ENCODE measurements around the gene PTDSS2.

- no peak for TF ChIP-seq CTCF (IDR thresholded peaks at IDR 0.05)
- no peak for TF ChIP-seq POLR2A (IDR thresholded peaks at IDR 0.05)
These were observed 34.4 kb upstream of the PTDSS2 start for GRCh38 chr11:415640-416041.

Data from heart left ventricle (tissue), 13 donors.